GM12864 (cell line): ENCODE results near the gene SKIL.

Experiments used
- DNase-seq: peaks from one replicate; pipeline ENCODE4 v3.0.0-alpha.2; 2011; ENCODE audit warnings: low read depth
- H3K4me3 ChIP-seq: 2 replicates; pipeline ENCODE4 v1.5.1; 2011; ENCODE audit warnings: mild to moderate bottlenecking, low read depth, low read length, control low read depth
- CTCF ChIP-seq: IDR thresholded peaks from 2 replicates; pipeline ENCODE4 v1.5.1; 2011; ENCODE audit warnings: low read depth, mild to moderate bottlenecking, moderate library complexity, low read length, control low read depth, inconsistent platforms; ENCODE audit errors: missing control alignments

SKIL gene

GRCh38 chr3:170357176-170358041 lies at the start of gene SKIL:
Gene SKIL, plus strand, starts transcription at chr3:170357715. Its CDS starts 2,617 bp downstream, at chr3:170360332.
- peak; percentile 9 for TF ChIP-seq CTCF
- H3K4me3 ChIP-seq, result peak within 1 kb of the TSS; percentile 64
- DNase-seq, result peak; percentile 88

GRCh38 chr3:170309046-170309445 lies 48.5 kb upstream of the SKIL start:
- DNase-seq, result no peak
- TF ChIP-seq CTCF, result no peak
- no peak overlapping the region for H3K4me3 ChIP-seq

GRCh38 chr3:170317954-170318353 lies 39.6 kb upstream of the SKIL start:
- H3K4me3 ChIP-seq, result no peak overlapping the region
- TF ChIP-seq CTCF, result no peak
- DNase-seq, result no peak

GRCh38 chr3:170320461-170321121 lies 36.9 kb upstream of the SKIL start:
- TF ChIP-seq CTCF, result no peak
- no peak overlapping the region for H3K4me3 ChIP-seq
- no peak for DNase-seq

- TF ChIP-seq CTCF, result no peak
- H3K4me3 ChIP-seq, result no peak overlapping the region
- no peak for DNase-seq
Observed at GRCh38 chr3:170321321-170322034, 36.0 kb upstream of the SKIL start.

GRCh38 chr3:170322566-170323269 lies 34.8 kb upstream of the SKIL start:
- no peak overlapping the region for H3K4me3 ChIP-seq
- DNase-seq, result no peak
- TF ChIP-seq CTCF, result no peak
